ENCODE results near the gene ABHD14A.

The ABHD14A gene

GRCh38 chr3:51941463-51941797 lies 33.4 kb upstream of the ABHD14A start:
- no peak for DNase-seq

GRCh38 chr3:51941798-51942602 lies 32.9 kb upstream of the ABHD14A start, which contains the start of the genes PARP3 and RRP9:
PARP3 (plus strand) TSS chr3:51942363; CDS start chr3:51943356, 993 bp downstream.
RRP9 (minus strand) TSS chr3:51941904; CDS start chr3:51941867, 37 bp downstream.
- DNase-seq, result peak; percentile 92 to 100 (median 99)

- peak in 2 of 14 donors; percentile 45 to 66 for DNase-seq
Observed at GRCh38 chr3:51942603-51943450, 32.0 kb upstream of the ABHD14A start.

- no peak for DNase-seq
Observed at GRCh38 chr3:51943451-51944391, 31.1 kb upstream of the ABHD14A start.

GRCh38 chr3:51944451-51945021 lies 30.3 kb upstream of the ABHD14A start:
- DNase-seq, result no peak

- no peak for DNase-seq
Observed at GRCh38 chr3:51945031-51945840, 29.6 kb upstream of the ABHD14A start.

- no peak for DNase-seq
Observed at GRCh38 chr3:51945926-51946705, 28.7 kb upstream of the ABHD14A start.

- no peak for DNase-seq
Observed at GRCh38 chr3:51946796-51947195, 28.1 kb upstream of the ABHD14A start.

GRCh38 chr3:51947215-51947900 lies 27.5 kb upstream of the ABHD14A start:
- no peak for DNase-seq

GRCh38 chr3:51948016-51948580 lies 26.8 kb upstream of the ABHD14A start:
- no peak for DNase-seq

- DNase-seq, result no peak
Observed at GRCh38 chr3:51949121-51949520, 25.7 kb upstream of the ABHD14A start.

- DNase-seq, result no peak
Observed at GRCh38 chr3:51950899-51951298, 24.0 kb upstream of the ABHD14A start.

GRCh38 chr3:51953445-51953844 lies 21.4 kb upstream of the ABHD14A start:
- DNase-seq, result no peak

- DNase-seq, result no peak
Observed at GRCh38 chr3:51954105-51954504, 20.8 kb upstream of the ABHD14A start.

- no peak for DNase-seq
Observed at GRCh38 chr3:51954713-51955112, 20.2 kb upstream of the ABHD14A start.

- DNase-seq, result peak in 12 of 14 donors; percentile 47 to 84 (median 70)
Observed at GRCh38 chr3:51955175-51955892, 19.5 kb upstream of the ABHD14A start, which contains the start of gene GPR62. GPR62 (plus strand) TSS chr3:51955381; CDS start chr3:51955653, 272 bp downstream.

GRCh38 chr3:51955893-51956770 lies 18.7 kb upstream of the ABHD14A start:
- DNase-seq, result peak in 11 of 14 donors; percentile 29 to 82 (median 73)

Measured in C1 segment of cervical spinal cord (tissue), 14 donors.